Activated gamma-delta T cell treated with Interleukin-2 at 50 U/mL for 16 hours (primary cell): ENCODE measurements around the gene LEO1.
"Not testable (repeated sequence)": the region's sequence is repeated elsewhere in the genome, so short reads cannot be mapped to it uniquely, and the experiment has no call there.

Source experiments
- DNase-seq: peaks from one replicate; pipeline ENCODE4 v3.0.0-alpha.2; 2020

The LEO1 gene

DNA sequence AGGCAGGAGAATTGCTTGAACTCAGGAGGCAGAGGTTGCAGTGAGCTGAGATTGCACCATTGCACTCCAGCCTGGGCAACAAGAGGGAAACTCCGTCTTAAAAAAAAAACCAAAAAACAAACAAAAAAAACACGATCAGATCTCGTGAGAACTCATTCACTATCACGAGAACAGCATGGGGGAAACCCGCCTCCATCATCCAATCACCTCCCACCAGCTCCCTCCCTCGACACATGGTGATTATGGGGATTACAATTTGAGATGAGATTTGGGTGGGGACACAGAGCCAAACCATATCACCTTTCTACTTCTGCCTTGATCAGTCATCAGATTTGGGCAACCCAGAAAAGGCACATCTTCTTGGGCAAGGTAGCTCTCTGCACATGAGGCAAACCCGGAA, 31.5 kb upstream of the LEO1 start:
- DNase-seq, result not testable (repeated sequence)

GRCh38 chr15:52002351-52002750, 30.8 kb upstream of the LEO1 start:
- no peak for DNase-seq

DNA sequence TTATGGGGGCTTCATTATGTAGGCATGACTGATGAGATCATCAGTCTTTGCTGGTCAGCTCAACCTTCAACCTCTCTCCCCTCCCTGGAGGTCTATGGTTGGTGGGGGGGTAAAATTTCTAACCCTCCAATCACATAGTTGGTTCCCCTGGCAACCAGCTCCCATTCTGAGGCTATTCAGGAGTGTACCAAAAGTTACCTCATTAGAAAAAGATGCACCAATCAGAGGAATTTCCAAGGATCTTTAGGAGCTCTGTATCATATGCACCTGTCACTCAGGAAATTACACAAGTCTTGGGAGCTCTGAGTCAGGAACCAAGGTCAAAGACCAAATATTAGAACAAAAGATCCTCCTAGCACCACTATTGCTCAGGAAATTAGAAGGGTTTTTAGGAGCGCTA, 21.4 kb upstream of the LEO1 start:
- DNase-seq, result no peak

DNA sequence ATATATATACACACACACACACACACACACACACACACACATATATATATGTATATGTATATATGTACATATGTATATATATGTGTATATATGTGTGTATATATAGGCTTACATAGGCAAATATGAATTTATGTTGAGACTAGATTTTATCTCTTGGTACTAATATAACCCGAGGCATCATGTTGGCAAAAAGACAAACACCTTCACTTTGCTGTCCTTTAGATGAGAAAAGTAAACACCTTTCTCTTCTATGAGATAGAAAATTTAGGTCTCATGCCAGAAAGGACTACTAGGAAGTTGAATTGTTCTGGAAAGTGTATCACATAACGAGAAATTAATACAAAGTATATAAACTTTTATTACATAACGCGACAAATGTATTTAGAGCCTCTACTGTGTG, 19.6 kb upstream of the LEO1 start:
- DNase-seq, result no peak

DNA sequence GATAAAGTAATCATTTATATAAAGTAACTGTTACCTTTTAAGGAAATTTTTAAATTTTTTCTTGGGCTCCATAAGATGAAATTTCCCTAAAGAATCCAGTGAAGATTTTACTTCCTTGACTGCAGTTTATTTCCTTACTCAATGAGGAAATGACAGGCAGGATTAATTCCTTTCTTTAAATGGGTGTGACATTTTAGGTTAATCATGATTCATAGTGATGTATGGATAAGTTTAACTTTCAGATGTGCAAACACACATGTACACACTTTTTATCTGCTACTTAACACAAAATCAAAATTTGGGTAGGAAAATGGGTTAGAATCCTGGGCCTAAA, 11.2 kb upstream of the LEO1 start:
- DNase-seq, result no peak

- no peak for DNase-seq
Measured at GRCh38 chr15:51982013-51982769, 10.6 kb upstream of the LEO1 start.

DNA sequence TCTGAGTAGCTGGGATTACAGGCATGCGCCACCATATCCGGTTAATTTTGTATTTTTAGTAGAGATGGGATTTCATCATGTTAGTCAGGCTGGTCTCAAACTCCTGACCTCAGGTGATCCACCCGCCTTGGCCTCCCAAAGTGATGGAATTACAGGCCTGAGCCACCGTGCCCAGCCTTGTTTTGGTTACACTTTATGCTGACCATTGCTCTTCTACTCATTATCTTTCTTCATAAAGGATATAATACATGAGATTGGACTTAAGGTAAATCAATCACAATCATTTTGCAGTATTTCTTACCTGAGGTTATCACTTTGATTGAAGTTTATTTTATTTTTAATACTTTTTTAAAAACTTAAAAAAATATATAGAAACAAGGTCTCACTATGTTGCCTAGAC, 2.2 kb upstream of the LEO1 start:
- DNase-seq, result no peak

DNA sequence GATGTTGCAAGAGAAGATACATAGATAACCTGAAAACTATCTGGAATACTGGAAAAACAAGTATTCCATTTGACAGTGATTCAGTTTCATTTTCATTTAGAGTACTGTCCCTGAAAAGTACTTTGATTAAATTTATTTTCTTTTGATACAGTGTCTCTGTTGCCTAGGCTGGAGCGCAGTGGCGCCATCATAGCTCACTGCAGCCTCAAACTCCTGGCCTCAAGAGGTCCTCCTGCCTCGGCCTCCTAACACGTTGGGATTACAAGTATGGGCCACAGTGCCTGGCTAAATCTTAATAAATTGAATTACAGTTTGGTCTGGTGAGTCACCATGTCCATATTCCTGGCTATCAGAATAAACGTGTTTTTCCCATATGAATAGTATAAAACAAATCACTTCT, 1.6 kb upstream of the LEO1 start:
- no peak for DNase-seq

- no peak for DNase-seq
Measured at GRCh38 chr15:51971032-51971374, 575 bp downstream of the LEO1 start.

DNA sequence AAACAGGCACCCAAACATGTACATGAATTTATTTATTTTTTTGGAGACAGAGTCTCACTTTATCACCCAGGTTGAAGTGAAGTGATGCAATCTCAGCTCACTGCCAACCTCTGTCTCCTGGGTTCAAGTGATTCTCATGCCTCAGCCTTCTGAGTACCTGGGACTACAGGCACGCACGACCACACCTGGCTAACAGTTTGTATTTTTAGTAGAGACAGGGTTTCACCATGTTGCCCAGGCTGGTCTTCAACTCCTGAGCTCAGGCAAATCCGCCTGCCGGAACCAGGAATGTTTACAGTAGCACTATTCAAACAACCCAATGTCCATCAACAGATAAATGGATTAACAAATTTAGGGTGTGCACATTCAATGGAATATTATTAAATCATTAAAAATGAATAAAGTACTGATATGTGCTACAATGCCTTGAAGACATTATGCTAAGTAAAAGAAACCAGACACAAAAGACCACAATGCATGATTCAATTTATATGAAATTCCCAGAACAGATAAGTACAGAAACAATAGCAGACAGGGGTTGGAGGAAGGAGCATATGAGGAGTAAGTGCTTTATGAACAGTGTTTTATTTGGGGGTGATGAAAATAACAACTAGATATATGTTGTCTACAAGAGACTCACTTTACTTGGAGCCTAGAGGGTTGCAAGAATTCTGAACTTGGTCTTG, 1.3 kb downstream of the LEO1 start:
- no peak for DNase-seq

GRCh38 chr15:51969728-51970127, 1.9 kb downstream of the LEO1 start:
- no peak for DNase-seq

DNA sequence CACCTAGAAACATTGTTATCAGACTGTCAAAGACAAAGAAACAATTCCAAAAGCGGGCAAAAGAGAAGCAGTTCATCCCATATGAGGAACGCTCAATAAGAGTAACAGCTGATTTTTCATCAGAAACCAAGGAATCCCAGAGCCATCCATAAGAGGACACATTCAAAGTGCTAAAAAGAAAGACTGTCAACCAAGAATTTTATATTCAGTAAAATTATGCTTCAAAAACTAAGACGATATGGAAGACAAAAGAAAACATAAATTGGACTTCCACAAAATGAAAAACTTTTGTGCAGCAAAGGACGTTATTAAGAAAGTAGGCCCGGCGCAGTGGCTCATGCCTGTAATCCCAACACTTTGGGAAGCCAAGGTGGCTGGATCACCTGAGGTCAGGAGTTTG, 4.0 kb downstream of the LEO1 start:
- DNase-seq, result no peak

GRCh38 chr15:51966192-51966591, 5.4 kb downstream of the LEO1 start:
- DNase-seq, result no peak

GRCh38 chr15:51965691-51966090, 5.9 kb downstream of the LEO1 start:
- DNase-seq, result no peak

- no peak for DNase-seq
Measured at GRCh38 chr15:51955504-51955903, 16.1 kb downstream of the LEO1 start.

DNA sequence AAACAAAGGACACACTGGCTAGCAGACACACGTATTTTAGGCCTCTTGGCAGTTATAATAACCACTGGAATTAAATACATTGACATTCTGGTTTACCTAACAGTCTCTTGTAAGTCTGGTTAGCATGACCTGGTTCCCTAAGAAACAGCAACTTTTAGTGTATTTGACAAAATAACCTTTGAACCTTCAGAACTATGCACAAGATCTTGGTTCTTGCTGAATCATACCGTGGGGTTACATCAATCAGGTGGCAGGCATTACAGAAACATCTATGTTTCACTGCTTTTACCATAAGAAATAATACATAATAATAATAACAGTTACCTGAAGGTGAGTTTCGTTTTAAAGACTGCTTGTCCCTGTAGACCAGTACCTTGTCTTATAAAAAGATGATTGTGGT, 18.8 kb downstream of the LEO1 start:
- no peak for DNase-seq

- no peak for DNase-seq
Measured at GRCh38 chr15:51947124-51947523, 24.5 kb downstream of the LEO1 start.

GRCh38 chr15:51939216-51939615, 32.4 kb downstream of the LEO1 start:
- DNase-seq, result no peak

DNA sequence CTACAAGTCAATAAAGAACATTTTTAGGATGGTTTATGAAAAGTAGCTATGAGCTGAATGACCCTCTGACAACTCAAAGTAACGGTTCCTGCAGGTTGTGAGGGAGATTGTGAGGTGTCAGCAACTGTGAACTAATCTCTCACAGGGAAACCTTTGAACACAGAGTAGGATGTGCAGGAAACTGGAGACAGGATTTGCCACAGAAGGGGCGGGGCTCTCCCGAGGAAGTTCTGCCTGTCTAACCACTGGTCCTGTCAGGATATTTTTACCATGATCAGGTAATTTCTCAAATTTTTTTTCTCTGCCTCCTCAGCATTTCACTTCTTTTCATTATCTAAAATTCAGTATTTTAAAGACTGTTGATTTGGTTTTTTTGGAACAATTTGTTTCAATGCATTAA, 33.3 kb downstream of the LEO1 start:
- DNase-seq, result no peak

DNA sequence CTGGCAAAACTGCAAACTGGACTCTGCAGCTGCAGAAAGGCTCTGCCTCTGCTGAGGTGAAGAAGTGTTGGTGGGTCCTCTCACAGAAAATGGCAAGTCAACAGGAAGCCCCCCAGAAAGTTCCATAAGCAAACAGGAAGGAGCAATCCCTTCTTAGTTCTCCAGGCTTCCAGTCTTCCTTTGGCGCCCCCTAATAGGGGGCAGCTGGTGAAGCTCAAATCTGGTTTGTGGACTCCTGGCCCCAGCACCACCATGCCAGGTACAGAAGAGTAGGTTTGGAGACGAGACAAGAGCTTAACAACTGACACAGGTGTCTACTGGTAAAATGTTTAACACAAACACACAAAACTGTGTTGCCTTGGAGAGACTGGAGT, 35.5 kb downstream of the LEO1 start:
- DNase-seq, result no peak

DNA sequence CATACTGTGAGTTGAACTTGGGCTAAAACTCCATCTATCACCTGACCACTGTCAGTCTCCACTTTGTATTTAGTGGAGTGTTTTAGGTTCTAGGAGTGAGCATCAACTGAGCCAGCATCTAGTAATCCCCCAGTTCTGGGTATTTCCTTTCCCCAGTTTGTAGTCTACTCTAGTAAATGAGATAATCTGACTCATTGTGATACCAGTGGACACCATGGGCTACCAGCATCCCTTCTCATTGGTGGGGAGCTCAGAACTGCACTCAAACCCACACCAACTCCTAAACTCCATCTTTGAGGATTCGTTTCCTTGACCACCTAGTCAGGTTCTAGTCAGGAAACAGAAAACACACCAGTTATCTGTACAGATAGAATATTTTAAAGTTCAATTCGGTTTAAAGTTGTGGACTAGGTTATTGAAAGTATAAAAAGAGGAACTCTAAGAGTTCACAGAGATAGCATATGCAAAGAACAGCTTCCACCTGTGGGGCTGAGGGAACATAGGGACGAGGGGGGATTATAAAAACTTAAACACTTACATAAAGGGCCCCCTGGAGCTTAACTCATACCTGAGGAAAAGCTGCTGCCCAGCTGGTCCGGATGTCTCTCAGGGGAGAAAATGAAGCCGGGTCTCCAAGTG, 36.0 kb downstream of the LEO1 start:
- no peak for DNase-seq

DNA sequence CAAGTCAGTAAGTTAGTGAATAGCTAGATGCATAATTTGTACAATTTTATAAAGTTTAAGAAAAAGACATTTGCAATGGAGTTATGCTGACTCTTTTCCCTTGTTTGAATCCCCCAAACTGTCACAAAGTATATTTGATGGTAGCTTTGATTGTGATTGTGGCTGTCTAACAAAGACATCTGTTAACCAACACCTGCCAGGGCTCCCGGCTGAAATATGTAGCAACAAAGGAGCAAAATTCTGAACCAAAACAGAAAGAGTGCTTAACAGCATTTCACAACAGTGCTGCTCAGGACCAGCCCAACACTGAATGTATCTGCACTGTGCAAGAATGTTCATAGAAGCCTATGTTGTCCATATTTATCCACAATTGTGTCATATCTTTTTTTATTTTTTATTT, 39.4 kb downstream of the LEO1 start:
- no peak for DNase-seq

GRCh38 chr15:51931638-51932037, 39.9 kb downstream of the LEO1 start:
- no peak for DNase-seq

DNA sequence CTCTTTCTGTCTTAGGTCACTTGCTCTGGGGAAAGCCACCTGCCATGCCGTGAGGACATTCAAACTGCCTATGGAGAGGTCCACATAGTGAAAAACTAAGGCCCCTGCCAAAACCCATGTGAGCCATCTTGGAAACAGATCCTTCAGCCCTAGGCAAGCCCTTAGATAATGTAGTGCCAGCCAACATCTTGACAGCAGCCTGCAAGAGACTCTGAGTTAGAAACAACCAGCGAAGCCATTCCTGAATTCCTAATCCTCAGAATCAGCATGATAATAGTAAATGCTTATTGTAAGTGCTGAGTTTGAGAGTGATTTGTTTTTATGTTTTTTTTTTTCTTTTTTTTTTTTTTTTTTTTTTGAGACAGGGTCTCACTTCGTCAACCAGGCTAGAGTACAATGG, 40.6 kb downstream of the LEO1 start:
- DNase-seq, result no peak

- DNase-seq, result no peak
Measured at GRCh38 chr15:51926809-51927208, 44.8 kb downstream of the LEO1 start.
